HepG2 (cell line): ENCODE data around the gene AMIGO2. TPM values are rescaled to one million over a fixed set of nuclear protein-coding genes. Genes with fewer than 3 reads are reported as not detected.
"Not testable (repeated sequence)": the region's sequence is repeated elsewhere in the genome, so short reads cannot be mapped to it uniquely, and the experiment has no call there.

ENCODE experiments used
- ATAC-seq: fragments of 200-7000 bp; cut with Tn5 transposase; 3 replicates; pipeline ENCODE4 v1.9.1; 2020; ENCODE audit warnings: mild to moderate bottlenecking, moderate library complexity
- BruUV-seq: library from RNA; stranded (reverse); fragments of 400-500 nt; replicated peaks from 2 replicates; lab custom pipeline; 2021; lab: Mats Ljungman, UMichigan
- CTCF ChIA-PET: fragments of 300-600 bp; formaldehyde crosslinking; extraction: SDS; loops from one replicate; lab custom pipeline; 2021; ENCODE audit warnings: low total read pairs, inconsistent platforms, low intra/inter-chr PET ratio; lab: Yijun Ruan, JAX
- POLR2A ChIA-PET: fragments of 350-600 bp; sonication (Branson Sonifier 250); formaldehyde crosslinking; loops from one replicate; lab custom pipeline; 2020; ENCODE audit warnings: antibody characterized with exemption, inconsistent platforms; lab: Yijun Ruan, JAX
- DNase-seq: peaks from one replicate; pipeline ENCODE4 v3.0.0-alpha.2; 2015; ENCODE audit warnings: low spot score
- FAIRE-seq: peaks from 3 replicates; lab custom pipeline; 2011; peaks lifted over from hg19 to GRCh38; lab: Jason Lieb, UNC
- H2AFZ ChIP-seq: one replicate; pipeline ENCODE4 v1.6.1; 2011; ENCODE audit warnings: low read length, inconsistent platforms
- H3K27ac ChIP-seq: fragments of 300-600 bp; 3 replicates; pipeline ENCODE4 v1.8.0; 2011; ENCODE audit warnings: mixed run types, mild to moderate bottlenecking, mixed read lengths, low read length, inconsistent platforms; ENCODE audit not compliant: insufficient read depth; ENCODE audit errors: extremely low read length
- H3K27me3 ChIP-seq, 2 experiments: fragments of 200-600 bp in 1 of 2; 2 replicates in 1 of 2; 3 replicates in 1 of 2; pipeline versions ENCODE4 v1.6.0 to v1.8.0; 2011; ENCODE audit warnings: low read length in 2 of 2, mild to moderate bottlenecking in 2 of 2, moderate library complexity in 2 of 2, inconsistent platforms in 1 of 2; ENCODE audit not compliant: insufficient read depth in 2 of 2, control insufficient read depth in 1 of 2
- H3K36me3 ChIP-seq, 2 experiments: fragments of 200-600 bp in 1 of 2; replicated peaks in 1 of 2; 2 replicates in 1 of 2; 3 replicates in 1 of 2; pipeline versions ENCODE4 v1.5.1 to v1.8.0; 2011; ENCODE audit warnings: low read length in 2 of 2, inconsistent platforms in 1 of 2; ENCODE audit not compliant: insufficient read depth in 2 of 2, control insufficient read depth in 1 of 2
- H3K4me1 ChIP-seq: 2 replicates; pipeline ENCODE4 v1.5.1; 2012; ENCODE audit warnings: low read length, inconsistent platforms; ENCODE audit not compliant: insufficient read depth
- H3K4me2 ChIP-seq: 2 replicates; pipeline ENCODE4 v1.6.0; 2011; ENCODE audit warnings: low read depth, low read length, inconsistent platforms
- H3K4me3 ChIP-seq, 3 experiments: fragments of 200-600 bp in 1 of 3; sonication (generic), shearing (Covaris generic) in 1 of 3; replicated peaks in 1 of 3; 2 replicates each; pipeline ENCODE4 v1.5.1; 2011 to 2016; ENCODE audit warnings: low read length in 3 of 3, inconsistent platforms in 2 of 3, low read depth in 2 of 3, mild to moderate bottlenecking in 2 of 3, control low read depth in 1 of 3, mixed read lengths in 1 of 3; ENCODE audit not compliant: insufficient read depth in 1 of 3
- H3K79me2 ChIP-seq: one replicate; pipeline ENCODE4 v1.6.1; 2011; ENCODE audit warnings: low read length, inconsistent platforms; ENCODE audit not compliant: insufficient read depth
- H3K9ac ChIP-seq: 2 replicates; pipeline ENCODE4 v1.6.0; 2011; ENCODE audit warnings: mild to moderate bottlenecking, low read depth, low read length, inconsistent platforms; ENCODE audit not compliant: insufficient read depth
- H3K9me3 ChIP-seq: 2 replicates; pipeline ENCODE4 v1.5.1; 2012; ENCODE audit warnings: mild to moderate bottlenecking, low read length
- H4K20me1 ChIP-seq: 2 replicates; pipeline ENCODE4 v1.6.0; 2011; ENCODE audit warnings: inconsistent platforms, mild to moderate bottlenecking, low read length, moderate library complexity; ENCODE audit not compliant: insufficient read depth
- HNRNPLL ChIP-seq: fragments of 200-400 bp; formaldehyde crosslinking; IDR thresholded peaks from 2 replicates; pipeline ENCODE4 v1.6.1; 2017; ENCODE audit warnings: mild to moderate bottlenecking, low read depth, low read length; ENCODE audit not compliant: poor library complexity, severe bottlenecking
- MATR3 ChIP-seq: sonication (generic); formaldehyde crosslinking; IDR thresholded peaks from 2 replicates; pipeline ENCODE4 v1.4.0; 2020; ENCODE audit warnings: missing genetic modification reagents
- THAP8 ChIP-seq: sonication (generic); formaldehyde crosslinking; IDR thresholded peaks from 2 replicates; pipeline ENCODE4 v1.5.1; 2020; ENCODE audit warnings: missing genetic modification reagents, mild to moderate bottlenecking, borderline replicate concordance
- ZNF350 ChIP-seq: sonication (generic); formaldehyde crosslinking; IDR thresholded peaks from 2 replicates; pipeline ENCODE4 v1.4.0; 2020; ENCODE audit warnings: mild to moderate bottlenecking, low read depth, missing genetic modification reagents, borderline replicate concordance
- ZNF652 ChIP-seq: IDR thresholded peaks from 2 replicates; pipeline ENCODE4 v1.6.1; 2016; ENCODE audit warnings: low read depth, borderline replicate concordance
- ZNF776 ChIP-seq: sonication (generic); formaldehyde crosslinking; IDR thresholded peaks from 2 replicates; pipeline ENCODE4 v1.4.0; 2020; ENCODE audit warnings: mild to moderate bottlenecking, missing genetic modification reagents
- ZNF841 ChIP-seq: sonication (generic); formaldehyde crosslinking; IDR thresholded peaks from 2 replicates; pipeline ENCODE4 v1.8.1; 2023; ENCODE audit warnings: missing genetic modification reagents, borderline replicate concordance
- WGBS: methylation state at CpG from one replicate; pipeline ENCODE4 v1.1.6; 2017; ENCODE audit warnings: low lambda C conversion rate; 5-methylcytosine and 5-hydroxymethylcytosine counted together
- in situ Hi-C: cut with HindIII; loops from 2 replicates; pipeline ENCODE4 v1.10.0; 2017; ENCODE audit warnings: low pct_unique_long_range_greater_than_20kb; ENCODE audit not compliant: extremely low pct_ligation_motif_present
- intact Hi-C: fragments of 100-400 bp; cut with micrococcal nuclease; formaldehyde crosslinking; loops from one replicate; pipeline ENCODE4 v1.10.0; 2022; ENCODE audit not compliant: unreplicated experiment
- polyA plus RNA-seq, 8 experiments: library from polyadenylated mRNA; depleted of rRNA in 3 of 8; stranded (reverse) in 7 of 8; unstranded in 1 of 8; fragments of >200 nt; fragmentation: Illumina TruSeq in 4 of 8; extraction: Trizol in 4 of 8; gene quantifications; 2 replicates each; pipeline versions ENCODE4 v1.2.1 to v1.2.3, GENCODE V29; 2011 to 2016; ENCODE audit warnings: low read depth in 4 of 8, missing spikeins in 1 of 8, mixed read lengths in 1 of 8; ENCODE audit not compliant: insufficient read depth in 1 of 8
- total RNA-seq, 5 experiments: library from RNA; depleted of rRNA; stranded (reverse); fragments of >200 nt; fragmentation: Illumina TruSeq; extraction: Trizol; gene quantifications; 2 replicates each; pipeline ENCODE4 v1.2.3, GENCODE V29; 2016; ENCODE audit warnings: low read depth in 1 of 5

Gene AMIGO2
- total and polyA plus RNA-seq, 2 of the 13 experiments (the other 11 are each of a cell fraction or from before 2014, with no cell fraction given): not detected

- in situ Hi-C loops, H3K36me3 ChIP-seq, BruUV-seq, H4K20me1 ChIP-seq, H3K9me3 ChIP-seq, H3K27ac ChIP-seq, H2AFZ ChIP-seq, intact Hi-C loops, CTCF ChIA-PET, H3K79me2 ChIP-seq, H3K4me2 ChIP-seq, H3K9ac ChIP-seq, DNase-seq, H3K4me3 ChIP-seq, H3K27me3 ChIP-seq, H3K4me1 ChIP-seq, POLR2A ChIA-PET, ATAC-seq, FAIRE-seq: not testable (repeated sequence)
- TF ChIP-seq ZNF841 (CRISPR knock-in tag): peak; percentile 94; the same call in 1 of the 2 replicates
- WGBS: 19% methylated on average over 3 of the region's 3 CpGs
Observed at GRCh38 chr12:47051291-47051690, 28.5 kb downstream of the AMIGO2 start.

- ChIA-PET POLR2A (no interaction called here), CTCF (no interaction called here)
- in situ Hi-C loops: no loop called here
Observed at GRCh38 chr12:47048541-47048940, 31.2 kb downstream of the AMIGO2 start.

More at GRCh38 chr12:47048541-47048940, 31.2 kb downstream of the AMIGO2 start:
- intact Hi-C loops: no loop called here
- H2AFZ ChIP-seq: no peak overlapping the region
- no peak overlapping the region for H3K4me2 ChIP-seq
- no peaks in the 10 kb centered on the region for H3K79me2 ChIP-seq
- no peaks in the 10 kb centered on the region for H4K20me1 ChIP-seq
- H3K36me3 ChIP-seq: no peaks in the 10 kb centered on the region
- H3K27me3 ChIP-seq: no peaks in the 10 kb centered on the region
- no peak overlapping the region for H3K4me3 ChIP-seq
- no peak overlapping the region for H3K9ac ChIP-seq
- no TSS peak for BruUV-seq
- ATAC-seq (no peak), FAIRE-seq (no peak), DNase-seq (no peak)
- TF ChIP-seq ZNF652 (CRISPR knock-in tag) (no peak), ZNF776 (CRISPR knock-in tag) (no peak), THAP8 (CRISPR knock-in tag) (no peak), ZNF350 (CRISPR knock-in tag) (no peak), MATR3 (CRISPR knock-in tag) (no peak), HNRNPLL (no peak)
- H3K27ac ChIP-seq: no peak overlapping the region
- H3K4me1 ChIP-seq: no peaks in the 10 kb centered on the region
- peaks cover 9% of the 10 kb centered on the region; the same call in 1 of the 2 replicates for H3K9me3 ChIP-seq
